HEK293T (cell line): Measurements from ENCODE around the gene CXCL10.

Experiments used
- BHLHE40 ChIP-seq: fragments of 450-650 bp; IDR thresholded peaks from 2 replicates; pipeline ENCODE4 v1.6.1; 2016; ENCODE audit warnings: mild to moderate bottlenecking, moderate library complexity, borderline replicate concordance
- CTBP1 ChIP-seq: fragments of 450-650 bp; IDR thresholded peaks from 2 replicates; pipeline ENCODE4 v1.6.1; 2016; ENCODE audit warnings: borderline replicate concordance
- ELF4 ChIP-seq: fragments of 450-650 bp; IDR thresholded peaks from 2 replicates; pipeline ENCODE4 v1.6.1; 2017; ENCODE audit warnings: antibody characterized with exemption
- FOXK2 ChIP-seq: fragments of 450-650 bp; IDR thresholded peaks from 2 replicates; pipeline ENCODE4 v1.6.1; 2016; ENCODE audit warnings: mild to moderate bottlenecking
- FOXM1 ChIP-seq: fragments of 450-650 bp; IDR thresholded peaks from 2 replicates; pipeline ENCODE4 v1.6.1; 2017; ENCODE audit warnings: mild to moderate bottlenecking, borderline replicate concordance
- HDGF ChIP-seq: fragments of 450-650 bp; IDR thresholded peaks from 2 replicates; pipeline ENCODE4 v1.6.1; 2017; ENCODE audit warnings: antibody characterized with exemption, borderline replicate concordance
- LEF1 ChIP-seq: fragments of 450-650 bp; IDR thresholded peaks from 2 replicates; pipeline ENCODE4 v1.6.1; 2017; ENCODE audit warnings: mild to moderate bottlenecking, borderline replicate concordance
- NFRKB ChIP-seq: fragments of 450-650 bp; IDR thresholded peaks from 2 replicates; pipeline ENCODE4 v1.6.1; 2016; ENCODE audit warnings: mild to moderate bottlenecking, moderate library complexity
- SP1 ChIP-seq: fragments of 450-650 bp; IDR thresholded peaks from 2 replicates; pipeline ENCODE4 v1.6.1; 2017
- SUZ12 ChIP-seq: fragments of 450-650 bp; IDR thresholded peaks from 2 replicates; pipeline ENCODE4 v1.6.1; 2016; ENCODE audit warnings: mild to moderate bottlenecking
- TARDBP ChIP-seq: fragments of 450-650 bp; IDR thresholded peaks from 2 replicates; pipeline ENCODE4 v1.6.1; 2016
- ZNF384 ChIP-seq: fragments of 450-650 bp; IDR thresholded peaks from 2 replicates; pipeline ENCODE4 v1.6.1; 2016
- TF ChIP-seq, protein P1 (sequence below): fragments of 450-650 bp; IDR thresholded peaks from 2 replicates; pipeline ENCODE4 v1.6.1; 2016

DNA sequence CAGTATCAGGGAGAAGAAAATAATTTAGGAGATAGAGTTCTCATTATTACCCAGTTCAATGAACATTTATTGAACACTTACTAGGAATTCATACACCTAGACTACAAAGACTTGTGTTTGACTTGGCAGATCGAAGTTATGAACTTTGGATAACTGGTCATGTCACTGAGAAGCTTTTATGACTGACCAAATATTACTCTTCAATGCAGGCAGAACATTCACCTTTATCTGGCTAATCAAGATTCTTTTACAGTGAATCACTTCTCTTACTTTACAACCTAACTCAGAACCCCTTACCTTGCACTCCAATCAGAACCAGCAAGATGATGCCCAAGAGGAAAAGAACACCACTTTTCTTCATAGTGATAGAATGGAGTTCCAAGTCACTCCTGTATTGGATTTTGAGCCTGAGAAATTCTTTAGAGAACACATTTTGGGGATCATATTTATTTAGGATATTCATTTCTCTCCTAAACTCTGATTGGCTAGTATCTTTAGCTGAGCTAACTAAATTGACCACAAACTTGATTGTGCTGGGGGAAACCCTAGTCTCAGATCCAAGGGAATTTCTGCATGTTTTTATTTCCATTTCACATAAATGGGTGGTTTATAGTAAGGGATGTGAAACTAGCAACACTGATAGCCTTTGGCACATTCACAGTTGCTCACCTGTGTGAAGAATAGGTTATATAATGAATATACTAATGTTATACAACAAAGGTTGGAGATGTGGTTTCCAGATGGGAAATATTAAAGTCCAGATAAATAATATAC lies 16.0 kb downstream of the CXCL10 start, which contains the start of gene CXCL9:
- TF ChIP-seq ZNF384 (no peak), FOXM1 (no peak), SP1 (no peak), BHLHE40 (no peak), FOXK2 (no peak), LEF1 (no peak), NFRKB (no peak), TARDBP (no peak), SUZ12 (no peak), HDGF (no peak), CTBP1 (no peak), ELF4 (no peak)
- TF ChIP-seq, protein P1, sequence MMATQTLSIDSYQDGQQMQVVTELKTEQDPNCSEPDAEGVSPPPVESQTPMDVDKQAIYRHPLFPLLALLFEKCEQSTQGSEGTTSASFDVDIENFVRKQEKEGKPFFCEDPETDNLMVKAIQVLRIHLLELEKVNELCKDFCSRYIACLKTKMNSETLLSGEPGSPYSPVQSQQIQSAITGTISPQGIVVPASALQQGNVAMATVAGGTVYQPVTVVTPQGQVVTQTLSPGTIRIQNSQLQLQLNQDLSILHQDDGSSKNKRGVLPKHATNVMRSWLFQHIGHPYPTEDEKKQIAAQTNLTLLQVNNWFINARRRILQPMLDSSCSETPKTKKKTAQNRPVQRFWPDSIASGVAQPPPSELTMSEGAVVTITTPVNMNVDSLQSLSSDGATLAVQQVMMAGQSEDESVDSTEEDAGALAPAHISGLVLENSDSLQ: no peak
